ENCODE results near the gene RHBDL1.

- no peak for TF ChIP-seq CTCF (IDR thresholded peaks at IDR 0.05; ENCODE audit: low read depth, low read length)
- no peak for TF ChIP-seq MAX (IDR thresholded peaks at IDR 0.05; ENCODE audit: low read depth, low read length)
Measured at GRCh38 chr16:709566-710499, 34.4 kb downstream of the RHBDL1 start.
